ENCODE measurements around the gene CCDC169.
"Not testable (repeated sequence)": the region's sequence is repeated elsewhere in the genome, so short reads cannot be mapped to it uniquely, and the experiment has no call there.

Gene CCDC169

GRCh38 chr13:36323408-36323807 lies 25.8 kb upstream of the CCDC169 start (continued):
- no peak for TF ChIP-seq CSRNP3 (CRISPR knock-in tag; IDR thresholded peaks at IDR 0.05)

GRCh38 chr13:36319793-36320192 lies 22.2 kb upstream of the CCDC169 start:
- ATAC-seq: not testable (repeated sequence)

- ATAC-seq: no peak
- no peak for TF ChIP-seq ZNF565 (CRISPR knock-in tag; conservative IDR thresholded peaks at IDR 0.05; ENCODE audit: low read depth)
- no peak for TF ChIP-seq BACH2 (CRISPR knock-in tag; IDR thresholded peaks at IDR 0.05; ENCODE audit: borderline replicate concordance)
- TF ChIP-seq ZC3H10 (CRISPR knock-in tag; IDR thresholded peaks at IDR 0.05): no peak
These were observed 15.7 kb upstream of the CCDC169 start for GRCh38 chr13:36313047-36313969.

- TF ChIP-seq PPARA (CRISPR knock-in tag; IDR thresholded peaks at IDR 0.05; ENCODE audit: borderline replicate concordance): no peak
- no peak for ATAC-seq
These were observed 12.9 kb upstream of the CCDC169 start for GRCh38 chr13:36310417-36311108.

GRCh38 chr13:36302289-36302688 lies 4.7 kb upstream of the CCDC169 start:
- TF ChIP-seq TCF4 (CRISPR knock-in tag; IDR thresholded peaks at IDR 0.05; ENCODE audit: borderline replicate concordance) (no peak), ZNF70 (CRISPR knock-in tag; IDR thresholded peaks at IDR 0.05) (no peak), CREB5 (CRISPR knock-in tag; IDR thresholded peaks at IDR 0.05; ENCODE audit: low read depth) (no peak), ISL1 (CRISPR knock-in tag; IDR thresholded peaks at IDR 0.05) (no peak), PPARA (CRISPR knock-in tag; IDR thresholded peaks at IDR 0.05; ENCODE audit: borderline replicate concordance) (no peak), ZNF565 (CRISPR knock-in tag; conservative IDR thresholded peaks at IDR 0.05; ENCODE audit: low read depth) (no peak)
- ATAC-seq: no peak

- ATAC-seq: not testable (repeated sequence)
These were observed 1.9 kb upstream of the CCDC169 start for GRCh38 chr13:36299469-36299868.

GRCh38 chr13:36298535-36299068 lies 988 bp upstream of the CCDC169 start:
- no peak; the same call in 2 of the 3 replicates for ATAC-seq
- TF ChIP-seq ARNTL (CRISPR knock-in tag; IDR thresholded peaks at IDR 0.05; ENCODE audit: borderline replicate concordance, low read depth) (no peak), ZFP3 (CRISPR knock-in tag; IDR thresholded peaks at IDR 0.05) (no peak), ZFP30 (CRISPR knock-in tag; IDR thresholded peaks at IDR 0.05) (no peak), SNAI2 (CRISPR knock-in tag; IDR thresholded peaks at IDR 0.05) (no peak), BACH2 (CRISPR knock-in tag; IDR thresholded peaks at IDR 0.05; ENCODE audit: borderline replicate concordance) (no peak)

- no peak for ATAC-seq
- TF ChIP-seq OSR1 (CRISPR knock-in tag; IDR thresholded peaks at IDR 0.05): no peak
- no peak for TF ChIP-seq RARB (CRISPR knock-in tag; IDR thresholded peaks at IDR 0.05)
- TF ChIP-seq POU6F1 (CRISPR knock-in tag; IDR thresholded peaks at IDR 0.05; ENCODE audit: borderline replicate concordance, low read depth): no peak
- TF ChIP-seq SNAI2 (CRISPR knock-in tag; IDR thresholded peaks at IDR 0.05): no peak
- TF ChIP-seq ZNF8 (CRISPR knock-in tag; IDR thresholded peaks at IDR 0.05): no peak
- TF ChIP-seq TOX (CRISPR knock-in tag; IDR thresholded peaks at IDR 0.05; ENCODE audit: borderline replicate concordance): no peak
- TF ChIP-seq TSHZ2 (CRISPR knock-in tag; IDR thresholded peaks at IDR 0.05): no peak
- TF ChIP-seq CREB5 (CRISPR knock-in tag; IDR thresholded peaks at IDR 0.05; ENCODE audit: low read depth): no peak
- TF ChIP-seq ZNF565 (CRISPR knock-in tag; conservative IDR thresholded peaks at IDR 0.05; ENCODE audit: low read depth): no peak
These were observed 3.5 kb downstream of the CCDC169 start for GRCh38 chr13:36294096-36294495.
